ENCODE measurements around the gene MICAL2. TPM values are rescaled to one million over a fixed set of nuclear protein-coding genes. Genes with fewer than 3 reads are reported as not detected.

Gene MICAL2
- total and polyA plus RNA-seq, 2 of the 8 experiments (the other 6 are each of a cell fraction or from before 2014, with no cell fraction given), result 1.3 to 4.1 TPM

GRCh38 chr11:12171921-12172320 is 61.5 kb downstream of the MICAL2 start:
- Histone ChIP-seq H4K5ac (ENCODE audit: insufficient read length, low read depth, low read length) (no peak overlapping the region), H3K27me3 (replicated peaks in 1 of 4; ENCODE audit: control insufficient read depth in 3 of 4, extremely low read depth in 1 of 4, insufficient read depth in 3 of 4, low read length in 3 of 4) (no peaks in the 10 kb centered on the region), H3K36me3 (ENCODE audit: control insufficient read depth in 2 of 4, insufficient read depth in 4 of 4, low read length in 3 of 4) (no peaks in the 10 kb centered on the region), H3K27ac (ENCODE audit: low read depth, low read length) (no peak overlapping the region), H3K14ac (ENCODE audit: insufficient read length) (no peak overlapping the region), H2AK5ac (ENCODE audit: low read depth, low read length) (no peak overlapping the region), H3K4me2 (ENCODE audit: insufficient read depth in 1 of 2, low read depth in 2 of 2, low read length in 2 of 2) (no peak overlapping the region), H3K23ac (ENCODE audit: insufficient read length) (no peak overlapping the region), H3K4me3 (ENCODE audit: extremely low read depth in 1 of 4, insufficient read depth in 2 of 4, low read depth in 3 of 4, low read length in 4 of 4) (no peak overlapping the region), H2BK12ac (ENCODE audit: low read depth, low read length) (no peak overlapping the region), H3K56ac (replicated peaks; ENCODE audit: insufficient read length, low read depth, low read length) (no peak overlapping the region), H2BK120ac (replicated peaks; ENCODE audit: low read depth, low read length) (no peak overlapping the region), H3K9me3 (ENCODE audit: insufficient read depth in 2 of 2, low read depth in 1 of 2, low read length in 1 of 2) (0 out of 4 replicates have a peak, but pooled peaks cover 2 to 4% of the 10 kb centered on the region in 2 experiments), H3K79me1 (ENCODE audit: low read depth, low read length) (no peaks in the 10 kb centered on the region; the same call in 1 of the 2 replicates), H2BK5ac (ENCODE audit: low read depth, low read length) (no peak overlapping the region), H3K4me1 (replicated peaks in 1 of 4; ENCODE audit: control insufficient read depth in 3 of 4, insufficient read depth in 4 of 4, low read length in 3 of 4) (no peaks in the 10 kb centered on the region), H3K4ac (replicated peaks; ENCODE audit: insufficient read length, low read depth, low read length) (no peak overlapping the region), H3K9ac (replicated peaks in 1 of 4; ENCODE audit: extremely low read depth in 1 of 4, low read depth in 3 of 4, low read length in 3 of 4) (no peak overlapping the region), H2AFZ (ENCODE audit: low read length) (no peak overlapping the region), H4K91ac (replicated peaks; ENCODE audit: insufficient read length, low read length) (no peak overlapping the region), H3K23me2 (ENCODE audit: low read depth, low read length) (peaks cover 4% of the 10 kb centered on the region; the same call in 1 of the 2 replicates), H3K18ac (ENCODE audit: extremely low read depth, low read length) (no peak overlapping the region), H4K20me1 (replicated peaks in 1 of 2; ENCODE audit: control insufficient read depth in 1 of 2, insufficient read depth in 2 of 2, low read length in 2 of 2) (peaks cover 0 to 4% of the 10 kb centered on the region in 2 experiments), H2BK20ac (ENCODE audit: low read length) (no peak overlapping the region), H2BK15ac (ENCODE audit: low read length) (no peak overlapping the region), H4K8ac (ENCODE audit: extremely low read depth, insufficient read depth, low read length) (no peak overlapping the region), H3K79me2 (ENCODE audit: control insufficient read depth in 1 of 2, insufficient read depth in 2 of 2, low read length in 2 of 2) (no peaks in the 10 kb centered on the region; a peak in 1 of 4 replicates)
- TF ChIP-seq KDM5A (IDR thresholded peaks at IDR 0.05; ENCODE audit: low read length), result no peak
- TF ChIP-seq BCL11A (IDR thresholded peaks at IDR 0.05; ENCODE audit: low read depth in 2 of 2, low read length in 2 of 2), result no peak
- no peak for TF ChIP-seq EGR1 (IDR thresholded peaks at IDR 0.05; ENCODE audit: borderline replicate concordance, low read depth, low read length)
- TF ChIP-seq ATF3 (IDR thresholded peaks at IDR 0.05; ENCODE audit: insufficient read depth, low read depth, low read length), result no peak
- TF ChIP-seq E2F6 (IDR thresholded peaks at IDR 0.05), result no peak
- TF ChIP-seq FOSL1 (IDR thresholded peaks at IDR 0.05; ENCODE audit: insufficient read depth, low read depth, low read length), result no peak
- no peak for TF ChIP-seq SP2 (IDR thresholded peaks at IDR 0.05; ENCODE audit: low read length)
- no peak for TF ChIP-seq CTBP2 (IDR thresholded peaks at IDR 0.05; ENCODE audit: borderline replicate concordance, insufficient read depth, insufficient read length, low read length)
- no peak for TF ChIP-seq ASH2L (IDR thresholded peaks at IDR 0.05; ENCODE audit: low read length)
- TF ChIP-seq HDAC2 (IDR thresholded peaks at IDR 0.05; ENCODE audit: borderline replicate concordance in 1 of 2, low read depth in 2 of 2, low read length in 2 of 2), result no peak
- WGBS, 2 experiments (ENCODE audit: extremely low coverage in 1 of 2, insufficient coverage in 1 of 2, insufficient read length in 1 of 2, insufficient replicate concordance in 2 of 2, low coverage in 1 of 2, low lambda C conversion rate in 2 of 2, missing lambda C conversion rate in 1 of 2), result 95% methylated on average over 3 of the region's 3 CpGs; no CpG with 5 or more reads in 1 of the 2 experiments
- DNase-seq (ENCODE audit: low read depth in 1 of 2, low spot score in 2 of 2) (no peak), FAIRE-seq (no peak)
- ChIA-PET CTCF (ENCODE audit: partially characterized antibody) (interaction anchor here (0.6 to 1.3 kb wide), 3 partner anchors 64 to 111 kb away, joined by 3 read pairs; no protein-coding TSS in a partner anchor), POLR2A (ENCODE audit: partially characterized antibody) (no interaction called here)

Measured in H1 (cell line).